Kidney (tissue), 14 donors: Measurements from ENCODE around the gene MAP3K5. TPM values are rescaled to one million over a fixed set of nuclear protein-coding genes. Genes with fewer than 3 reads are reported as not detected.

Experiments used
- DNase-seq, 5 donors: peaks; one replicate each; pipeline ENCODE4 v3.0.0-alpha.2; 2013 to 2020
- FAIRE-seq: peaks from 2 replicates; lab custom pipeline; 2012; peaks lifted over from hg19 to GRCh38; lab: Jason Lieb, UNC
- H3K27ac ChIP-seq, 2 donors: one replicate each; pipeline ENCODE4 v1.7.0; 2013; ENCODE audit warnings: low read depth in 2 of 2, low read length in 2 of 2, inconsistent platforms in 1 of 2
- H3K27me3 ChIP-seq: one replicate; pipeline ENCODE4 v1.7.1; 2013; ENCODE audit warnings: low read length, inconsistent platforms; ENCODE audit not compliant: control insufficient read depth, insufficient read depth
- H3K36me3 ChIP-seq, 3 donors: one replicate each; pipeline versions ENCODE4 v1.7.0 to v1.7.1; 2013; ENCODE audit warnings: low read length in 3 of 3, control low read depth in 1 of 3, inconsistent platforms in 1 of 3; ENCODE audit not compliant: insufficient read depth in 3 of 3, control insufficient read depth in 2 of 3
- H3K4me1 ChIP-seq, 3 donors: one replicate each; pipeline versions ENCODE4 v1.7.0 to v1.7.1; 2013; ENCODE audit warnings: low read length in 3 of 3, inconsistent platforms in 1 of 3, low read depth in 1 of 3; ENCODE audit not compliant: control insufficient read depth in 2 of 3, insufficient read depth in 2 of 3
- H3K4me3 ChIP-seq, 3 donors: one replicate each; pipeline versions ENCODE4 v1.7.0 to v1.8.1; 2013; ENCODE audit warnings: low read length in 3 of 3, control low read depth in 1 of 3, inconsistent platforms in 1 of 3
- H3K9ac ChIP-seq, 3 donors: one replicate each; pipeline versions ENCODE4 v1.7.0 to v1.7.1; 2013; ENCODE audit warnings: low read length in 3 of 3, control low read depth in 1 of 3, inconsistent platforms in 1 of 3
- H3K9me3 ChIP-seq, 3 donors: one replicate each; pipeline versions ENCODE4 v1.7.0 to v1.7.1; 2013; ENCODE audit warnings: low read length in 3 of 3, control low read depth in 1 of 3, inconsistent platforms in 1 of 3; ENCODE audit not compliant: control insufficient read depth in 2 of 3, insufficient read depth in 1 of 3
- intact Hi-C: fragments of 100-400 bp; cut with DNase I; formaldehyde crosslinking; loops from one replicate; pipeline ENCODE4 v1.11.1; 2022
- polyA plus RNA-seq: library from polyadenylated mRNA; stranded (reverse); fragments of 350-450 nt; fragmentation: Illumina TruSeq; extraction: RNeasy Lipid Tissue Mini Kit (QIAGEN cat#74804); gene quantifications from one replicate; pipeline ENCODE4 v1.2.3, GENCODE V29; 2014; ENCODE audit warnings: low read depth, low replicate concordance; ENCODE audit not compliant: insufficient read depth
- total RNA-seq: library from RNA; stranded (reverse); fragmentation: NEBNext Ultra II Directional; extraction: Animal tissue kit (Norgen Biotek cat#: 25700); gene quantifications from one replicate; pipeline ENCODE4 v1.2.1, GENCODE V29; 2021
- TF ChIP-seq, protein P1 (sequence below): IDR thresholded peaks from 3 replicates; pipeline ENCODE4 v1.5.1; 2012; ENCODE audit warnings: mild to moderate bottlenecking, moderate library complexity, borderline replicate concordance; ENCODE audit not compliant: insufficient read depth; ENCODE audit errors: extremely low read depth
- donor health status: control.
- donor health status: control.
- donor health status: control.
- donor health status: control.
- donor health status: control.
- donor health status: DM: yes; HTN: yes; CAD: no.
- donor health status: Normal renal cell carcinoma (clear cell type).

The MAP3K5 gene
- total and polyA plus RNA-seq, 2 donors from 2014 or later = 5.9 to 32.9 TPM

DNA sequence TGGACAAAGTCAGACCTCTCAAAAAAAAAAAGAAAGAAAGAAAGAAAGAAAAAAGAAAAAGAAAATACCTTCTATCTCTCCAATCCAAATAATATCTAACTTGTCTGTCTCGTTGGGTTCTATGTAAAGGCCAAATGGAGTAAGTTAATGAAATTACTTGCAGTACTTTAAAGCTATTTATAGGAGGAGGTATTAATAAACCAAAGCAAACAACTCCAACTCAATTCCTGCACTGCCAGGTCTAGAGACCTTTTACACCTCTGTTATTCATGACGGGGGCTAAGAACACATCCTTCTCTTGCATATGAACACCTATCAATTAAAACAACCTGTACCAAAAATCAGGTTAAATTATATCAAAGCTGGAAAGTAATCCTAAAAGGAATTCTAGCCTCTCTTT, 80.6 kb downstream of the MAP3K5 start:
- Histone ChIP-seq H3K27me3 (no peaks in the 10 kb centered on the region), H3K27ac (no peak overlapping the region), H3K9ac (no peak overlapping the region), H3K9me3 (no peaks in the 10 kb centered on the region), H3K4me3 (no peak overlapping the region), H3K4me1 (peaks cover 0 to 7% (median 0%) of the 10 kb centered on the region in 3 donors), H3K36me3 (no peaks in the 10 kb centered on the region)
- intact Hi-C loops = no loop called here
- DNase-seq (no peak), FAIRE-seq (no peak)
- TF ChIP-seq, protein P1, sequence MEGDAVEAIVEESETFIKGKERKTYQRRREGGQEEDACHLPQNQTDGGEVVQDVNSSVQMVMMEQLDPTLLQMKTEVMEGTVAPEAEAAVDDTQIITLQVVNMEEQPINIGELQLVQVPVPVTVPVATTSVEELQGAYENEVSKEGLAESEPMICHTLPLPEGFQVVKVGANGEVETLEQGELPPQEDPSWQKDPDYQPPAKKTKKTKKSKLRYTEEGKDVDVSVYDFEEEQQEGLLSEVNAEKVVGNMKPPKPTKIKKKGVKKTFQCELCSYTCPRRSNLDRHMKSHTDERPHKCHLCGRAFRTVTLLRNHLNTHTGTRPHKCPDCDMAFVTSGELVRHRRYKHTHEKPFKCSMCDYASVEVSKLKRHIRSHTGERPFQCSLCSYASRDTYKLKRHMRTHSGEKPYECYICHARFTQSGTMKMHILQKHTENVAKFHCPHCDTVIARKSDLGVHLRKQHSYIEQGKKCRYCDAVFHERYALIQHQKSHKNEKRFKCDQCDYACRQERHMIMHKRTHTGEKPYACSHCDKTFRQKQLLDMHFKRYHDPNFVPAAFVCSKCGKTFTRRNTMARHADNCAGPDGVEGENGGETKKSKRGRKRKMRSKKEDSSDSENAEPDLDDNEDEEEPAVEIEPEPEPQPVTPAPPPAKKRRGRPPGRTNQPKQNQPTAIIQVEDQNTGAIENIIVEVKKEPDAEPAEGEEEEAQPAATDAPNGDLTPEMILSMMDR = no peak

- Histone ChIP-seq H3K9me3 (no peaks in the 10 kb centered on the region), H3K9ac (no peak overlapping the region), H3K4me3 (no peak overlapping the region), H3K36me3 (no peaks in the 10 kb centered on the region), H3K27ac (no peak overlapping the region), H3K4me1 (peaks cover 0 to 7% (median 0%) of the 10 kb centered on the region in 3 donors), H3K27me3 (no peaks in the 10 kb centered on the region)
- TF ChIP-seq, protein P1 = no peak
- intact Hi-C loops = no loop called here
- no peak for FAIRE-seq
- no peak for DNase-seq
These were observed 81.3 kb downstream of the MAP3K5 start for GRCh38 chr6:136710877-136711552.

- Histone ChIP-seq H3K27me3 (no peaks in the 10 kb centered on the region), H3K36me3 (no peaks in the 10 kb centered on the region), H3K9me3 (no peaks in the 10 kb centered on the region), H3K4me3 (no peak overlapping the region), H3K27ac (no peak overlapping the region), H3K9ac (no peak overlapping the region), H3K4me1 (peaks cover 0 to 7% (median 0%) of the 10 kb centered on the region in 3 donors)
- intact Hi-C loops = no loop called here
- TF ChIP-seq, protein P1 = no peak
- no peak for FAIRE-seq
- DNase-seq = no peak
These were observed 82.8 kb downstream of the MAP3K5 start for GRCh38 chr6:136709429-136709828.
